Activated CD4-positive, alpha-beta T cell treated with anti-CD3 and anti-CD28 coated beads, Interleukin-2, amount 50 U/mL, for 48 hours (primary cell): ENCODE results near the gene DIP2A.
"Not testable (repeated sequence)": the region's sequence is repeated elsewhere in the genome, so short reads cannot be mapped to it uniquely, and the experiment has no call there.

Source experiments
- DNase-seq, 2 experiments: peaks; one replicate each; pipeline ENCODE4 v3.0.0-alpha.2; 2020

Gene DIP2A

GRCh38 chr21:46454142-46454541, 4.5 kb upstream of the DIP2A start:
- no peak for DNase-seq

DNA sequence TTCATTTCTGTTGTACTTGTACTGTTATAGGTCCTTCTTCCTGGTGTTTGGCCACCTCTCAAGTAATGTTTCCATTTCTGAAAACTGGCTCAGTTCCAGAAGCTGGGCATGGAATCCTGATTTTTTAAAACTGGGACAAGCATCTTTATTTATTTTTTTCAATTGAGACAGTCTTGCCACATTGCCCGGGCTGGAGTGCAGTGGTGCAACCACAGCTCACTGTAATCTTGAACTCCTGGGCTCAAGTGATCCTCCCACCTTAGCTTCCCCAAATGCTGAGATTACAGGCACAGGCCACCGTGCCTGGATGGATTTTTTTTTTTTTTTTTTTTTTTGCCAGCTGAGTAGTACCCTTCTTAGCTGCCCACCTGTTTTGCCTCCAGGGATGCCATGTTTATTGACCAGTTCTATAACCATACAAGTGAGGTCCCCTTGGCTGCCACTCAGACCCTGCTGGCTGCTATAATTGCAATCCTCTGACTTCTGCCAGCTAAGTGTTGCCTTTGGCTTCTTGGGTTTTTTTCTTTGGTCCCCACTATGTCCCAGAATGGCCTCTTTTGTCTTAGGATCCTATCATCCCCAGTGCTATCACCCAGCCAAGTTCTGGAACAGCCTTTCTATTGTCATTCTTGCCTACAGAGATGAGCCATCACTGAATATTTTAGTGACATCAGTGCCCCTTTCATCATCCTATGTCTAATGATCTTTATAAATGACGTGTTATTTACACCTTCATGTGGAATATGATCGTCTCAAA, 3.9 kb upstream of the DIP2A start:
- DNase-seq = no peak

DNA sequence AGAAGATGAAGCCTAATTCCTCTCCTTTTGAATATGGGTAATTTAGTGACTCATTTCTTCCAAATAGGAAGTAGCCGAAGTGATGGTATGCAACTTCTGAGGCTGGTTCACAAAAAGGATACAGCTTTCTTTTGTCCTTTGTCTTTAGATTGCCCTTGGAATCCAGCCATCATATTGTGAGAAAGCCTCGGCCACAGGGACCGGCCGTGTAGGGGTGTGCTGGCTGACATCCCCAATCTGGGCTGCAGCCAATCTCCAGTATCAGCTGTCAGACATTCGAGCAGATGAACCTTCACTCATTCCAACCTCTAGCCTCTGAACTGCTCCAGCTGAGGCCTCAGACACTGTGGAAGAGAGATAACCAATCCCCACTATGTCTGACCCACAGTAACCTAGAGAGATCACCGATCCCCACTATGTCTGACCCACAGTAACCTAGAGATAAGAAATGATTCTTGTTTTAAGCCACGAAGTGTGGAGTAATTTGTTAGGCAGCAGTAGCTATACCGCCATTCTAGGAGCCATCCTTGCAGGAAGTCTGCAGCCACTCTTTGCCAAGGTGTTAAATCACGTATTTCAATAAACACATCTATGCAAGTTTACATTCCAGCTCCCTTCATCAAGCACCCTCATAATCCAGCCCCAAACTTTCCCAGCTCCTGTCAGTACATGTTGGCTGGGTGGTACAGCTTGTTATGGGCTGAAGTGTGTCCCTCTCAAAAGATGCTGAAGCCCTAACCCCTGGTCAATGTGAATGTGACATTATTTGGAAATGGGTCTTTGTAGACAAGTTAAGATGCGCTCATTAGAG, 2.9 kb upstream of the DIP2A start:
- no peak for DNase-seq

GRCh38 chr21:46456750-46457149, 1.9 kb upstream of the DIP2A start:
- DNase-seq = no peak

GRCh38 chr21:46457801-46458314, 833 bp upstream of the DIP2A start:
- DNase-seq = peak in 1 of 2 experiments; percentile 54

GRCh38 chr21:46459024-46459355, 299 bp downstream of the DIP2A start:
- DNase-seq = no peak

GRCh38 chr21:46459356-46460112, 843 bp downstream of the DIP2A start:
- peak; percentile 18 to 21 for DNase-seq

DNA sequence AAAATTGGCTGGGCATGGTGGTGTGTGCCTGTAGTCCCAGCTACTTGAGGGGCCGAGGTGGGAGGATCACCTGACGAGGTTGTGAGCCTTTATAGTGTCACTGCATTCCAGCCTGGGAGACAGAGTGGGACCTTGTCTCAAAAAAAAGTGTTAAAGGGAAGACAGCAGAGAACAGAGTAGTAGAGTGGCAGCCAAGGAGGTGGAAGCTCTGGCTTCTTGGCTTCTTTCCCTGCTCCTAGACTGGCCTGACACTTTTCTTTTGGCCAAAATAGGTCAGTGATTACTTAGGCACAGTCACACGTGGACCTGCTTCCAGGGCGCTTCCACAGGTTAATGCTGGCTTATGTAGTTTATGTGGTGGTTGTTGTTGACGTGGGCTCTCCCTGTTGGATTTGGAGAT, 3.2 kb downstream of the DIP2A start:
- DNase-seq = no peak

DNA sequence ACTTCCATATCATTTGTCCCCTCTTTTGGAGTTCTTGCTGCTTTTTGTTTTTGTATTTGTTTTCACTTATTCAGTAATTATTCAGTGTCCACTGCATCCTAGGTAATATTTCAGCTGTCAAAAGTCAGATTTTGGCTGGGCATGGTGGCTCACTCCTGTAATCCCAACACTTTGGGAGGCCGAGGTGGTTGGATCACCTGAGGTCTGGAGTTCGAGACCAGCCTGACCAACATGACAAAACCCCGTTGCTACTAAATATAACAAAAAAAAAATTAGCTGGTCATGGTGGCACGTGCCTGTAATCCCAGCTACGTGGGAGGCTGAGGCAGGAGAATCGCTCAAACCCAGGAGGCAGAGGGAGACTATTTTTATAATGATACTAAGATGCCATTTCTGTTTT, 6.5 kb downstream of the DIP2A start:
- DNase-seq = not testable (repeated sequence)

GRCh38 chr21:46465651-46466050, 7.0 kb downstream of the DIP2A start:
- no peak for DNase-seq

DNA sequence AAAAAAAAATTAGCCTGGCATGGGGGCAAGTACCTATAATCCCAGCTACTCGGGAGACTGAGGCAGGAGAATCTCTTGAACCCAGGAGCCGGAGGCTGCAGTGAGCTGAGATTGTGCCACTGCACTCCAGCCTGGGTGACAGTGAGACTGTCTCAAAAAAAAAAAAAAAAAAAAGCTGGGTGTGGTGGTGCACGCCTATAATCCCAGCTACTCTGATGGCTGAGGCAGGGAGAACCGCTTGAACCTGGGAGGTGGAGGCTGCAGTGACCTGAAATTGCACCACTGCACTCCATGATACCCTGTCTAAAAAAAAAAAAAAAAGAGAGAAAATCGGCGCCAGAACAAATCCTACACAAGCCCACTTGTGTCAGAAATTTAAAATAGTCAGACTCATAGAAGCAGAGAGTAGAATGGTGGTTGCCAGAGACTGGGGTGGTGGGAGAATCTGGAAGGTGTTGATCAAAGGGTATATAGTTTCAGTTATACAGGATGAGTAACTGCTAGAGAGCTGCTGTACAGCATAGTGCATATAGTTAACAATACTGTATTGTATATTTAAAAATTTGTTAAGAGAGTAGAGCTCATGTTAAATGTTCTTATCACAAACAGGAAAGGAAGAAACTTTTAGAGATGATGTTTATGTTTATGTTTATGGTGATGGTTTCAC, 9.6 kb downstream of the DIP2A start:
- no peak for DNase-seq

DNA sequence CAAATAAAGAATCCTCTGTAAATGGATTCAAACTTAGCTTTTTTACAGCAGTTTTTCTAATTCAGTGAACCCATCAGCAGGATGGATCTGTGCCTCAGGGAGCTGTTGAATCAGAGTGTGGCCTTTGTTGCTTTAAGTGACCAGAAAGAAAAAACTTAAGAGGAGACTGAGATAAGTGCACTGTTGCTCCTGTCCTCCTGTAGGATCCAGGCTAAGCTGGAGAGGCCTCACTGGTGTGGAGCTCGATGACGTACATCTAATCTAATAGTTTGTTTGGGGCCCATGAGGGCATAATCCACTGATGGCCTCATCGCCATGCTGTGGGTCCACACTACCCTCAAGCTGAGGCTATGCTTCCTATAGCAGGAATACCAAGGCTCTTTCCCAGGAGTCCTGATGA, 10.6 kb downstream of the DIP2A start:
- no peak for DNase-seq

- DNase-seq = no peak
Measured at GRCh38 chr21:46471514-46471913, 12.8 kb downstream of the DIP2A start.

DNA sequence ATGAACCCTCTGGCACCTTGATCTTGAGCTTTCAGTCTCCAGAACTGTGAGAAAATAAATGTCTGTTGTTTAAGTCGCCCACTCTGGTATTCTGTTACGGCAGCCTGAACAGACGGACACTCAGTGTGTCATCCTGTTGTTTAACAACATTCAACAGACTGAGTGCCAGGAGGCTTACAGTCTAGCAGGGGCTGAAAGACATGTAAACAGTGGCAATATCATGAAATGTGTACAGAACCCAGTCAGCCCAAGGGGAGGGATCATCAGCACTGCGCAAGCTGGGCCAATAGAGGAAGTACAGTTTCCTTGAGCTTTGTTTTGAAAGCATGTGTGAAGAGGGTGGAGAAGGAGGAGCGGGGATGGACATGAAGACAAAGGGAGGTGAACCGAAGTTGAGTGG, 13.6 kb downstream of the DIP2A start:
- DNase-seq = no peak

DNA sequence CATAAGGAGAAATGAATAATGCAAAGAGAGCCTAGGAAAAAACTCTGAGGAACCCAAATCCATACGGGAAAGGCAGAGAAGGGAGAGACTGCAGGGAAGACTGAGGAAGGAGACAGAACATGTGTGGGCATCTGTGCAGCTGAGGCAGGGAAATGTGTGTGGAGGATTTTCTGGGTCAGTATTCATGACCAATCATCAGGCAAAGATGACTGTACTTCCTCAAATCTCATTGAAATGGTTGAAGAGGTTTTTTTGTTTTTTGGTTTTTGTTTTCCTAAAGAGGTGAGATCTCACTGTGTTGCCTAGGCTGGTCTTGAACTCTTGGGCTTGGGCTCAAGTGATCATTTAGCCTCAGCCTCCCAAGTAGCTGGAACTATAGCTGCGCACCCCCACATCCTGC, 15.7 kb downstream of the DIP2A start:
- no peak for DNase-seq

DNA sequence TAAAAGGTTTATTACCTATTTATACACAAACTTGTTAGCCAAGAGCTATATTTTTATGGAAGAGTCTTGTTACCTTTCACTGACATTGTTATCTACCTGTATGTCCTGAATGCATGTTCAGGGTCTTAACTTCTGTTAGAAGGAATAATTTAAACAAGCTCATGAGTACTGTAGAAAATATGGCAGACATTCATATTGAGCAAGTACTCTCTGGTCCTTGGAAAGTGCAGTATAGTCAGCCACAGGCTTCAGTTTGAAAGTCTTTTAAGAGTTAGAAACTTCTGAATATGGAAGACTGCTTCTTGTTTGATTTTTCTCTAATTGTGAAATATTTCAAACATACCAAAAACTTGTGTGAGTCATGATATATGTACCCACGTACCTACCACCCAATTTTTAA, 16.6 kb downstream of the DIP2A start:
- DNase-seq = no peak

DNA sequence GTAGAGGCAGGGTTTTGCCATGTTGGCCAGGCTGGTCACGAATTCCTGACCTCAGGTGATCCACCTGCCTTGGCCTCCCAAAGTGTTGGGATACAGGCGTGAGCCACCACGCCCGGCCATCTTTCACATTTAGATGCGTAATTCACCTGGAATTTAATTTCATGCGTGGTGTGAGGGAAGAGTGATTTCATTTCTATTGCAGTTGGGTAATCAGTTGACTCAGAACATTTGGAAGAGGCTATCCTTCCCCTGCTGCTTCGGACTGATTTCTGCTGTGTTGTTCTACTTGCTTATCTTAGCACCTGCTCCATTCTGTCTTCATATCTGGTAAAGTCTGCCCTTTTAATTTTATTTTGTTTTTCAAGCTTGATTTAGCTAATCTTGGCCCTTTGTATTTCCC, 19.1 kb downstream of the DIP2A start:
- no peak for DNase-seq

- DNase-seq = no peak
Measured at GRCh38 chr21:46478910-46479309, 20.2 kb downstream of the DIP2A start.

- DNase-seq = no peak
Measured at GRCh38 chr21:46480466-46480865, 21.8 kb downstream of the DIP2A start.

DNA sequence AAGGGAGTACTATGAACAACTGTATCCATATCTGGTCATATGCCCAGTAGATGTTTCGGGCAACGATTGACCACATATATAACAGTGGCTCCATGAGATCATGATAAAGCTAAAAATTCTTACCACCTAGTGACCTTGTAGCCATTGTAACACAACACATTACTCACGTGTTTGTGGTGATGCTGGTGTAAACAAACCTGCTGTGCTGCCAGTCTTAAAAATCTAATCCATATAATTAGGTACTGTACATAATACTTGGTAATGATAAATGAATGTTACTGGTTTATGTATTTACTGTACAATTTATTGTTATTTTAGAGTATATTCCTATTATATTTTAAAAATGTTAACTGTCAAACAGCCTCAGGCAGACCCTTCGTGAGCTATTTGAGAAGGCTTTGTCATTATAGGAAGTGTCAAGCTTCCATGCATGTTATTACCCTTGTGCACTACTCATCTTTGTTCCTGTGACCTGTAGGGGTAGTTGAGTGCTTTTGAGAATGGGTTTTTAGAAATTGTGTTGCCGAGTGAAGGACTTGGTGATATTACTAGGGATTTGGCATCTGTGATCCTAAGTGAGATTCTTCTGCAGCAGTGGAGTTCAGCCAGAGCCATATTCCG, 23.6 kb downstream of the DIP2A start:
- no peak for DNase-seq

- no peak for DNase-seq
Measured at GRCh38 chr21:46482846-46483231, 24.1 kb downstream of the DIP2A start.
